WTC11 (cell line): ENCODE results near the gene PREX1. TPM values are rescaled to one million over a fixed set of nuclear protein-coding genes. Genes with fewer than 3 reads are reported as not detected.
A peak's percentile ranks its signal among the peaks of the same experiment; 100 is the strongest.

ENCODE experiments used
- ATAC-seq: fragments of 200-7000 bp; cut with Tn5 transposase; 2 replicates; pipeline ENCODE4 v1.10.0; 2021; ENCODE audit warnings: mild to moderate bottlenecking, moderate library complexity
- CTCF ChIA-PET: fragments of 300-600 bp; sonication (Branson Sonifier 250); formaldehyde crosslinking; loops from one replicate; lab custom pipeline; 2021; ENCODE audit warnings: antibody characterized with exemption; lab: Charles Lee
- POLR2A ChIA-PET: fragments of 350-600 bp; sonication (Branson Sonifier 250); formaldehyde crosslinking; loops from one replicate; lab custom pipeline; 2021; ENCODE audit warnings: antibody characterized with exemption; lab: Charles Lee
- DNase-seq: peaks from one replicate; pipeline ENCODE4 v3.0.0; 2021; ENCODE audit warnings: low spot score
- H3K27ac Mint-ChIP-seq: 2 replicates; pipeline ENCODE4 v1.8.0; 2021; ENCODE audit warnings: mixed read lengths
- H3K27me3 Mint-ChIP-seq: 2 replicates; pipeline ENCODE4 v1.8.0; 2021; ENCODE audit warnings: low read depth, mild to moderate bottlenecking, moderate library complexity, mixed read lengths
- H3K36me3 Mint-ChIP-seq: 2 replicates; pipeline ENCODE4 v1.8.0; 2021; ENCODE audit warnings: mixed read lengths
- H3K4me1 Mint-ChIP-seq: 2 replicates; pipeline ENCODE4 v1.8.0; 2022; ENCODE audit warnings: mixed read lengths
- H3K4me3 Mint-ChIP-seq: 2 replicates; pipeline ENCODE4 v1.8.0; 2021; ENCODE audit warnings: mild to moderate bottlenecking, moderate library complexity, mixed read lengths
- H3K9me3 Mint-ChIP-seq: 2 replicates; pipeline ENCODE4 v1.8.0; 2021; ENCODE audit warnings: mixed read lengths
- CTCF ChIP-seq: fragments of 200-600 bp; IDR thresholded peaks from 2 replicates; pipeline ENCODE4 v1.8.0; 2022; ENCODE audit warnings: antibody characterized with exemption
- ETV6 ChIP-seq: sonication (generic); formaldehyde crosslinking; IDR thresholded peaks from 2 replicates; pipeline ENCODE4 v1.8.1; 2022; ENCODE audit warnings: mild to moderate bottlenecking, missing genetic modification reagents
- FOXK1 ChIP-seq: sonication (generic); formaldehyde crosslinking; IDR thresholded peaks from 2 replicates; pipeline ENCODE4 v1.8.0; 2022; ENCODE audit warnings: mild to moderate bottlenecking, moderate library complexity, missing genetic modification reagents
- FOXP1 ChIP-seq: sonication (generic); formaldehyde crosslinking; IDR thresholded peaks from 2 replicates; pipeline ENCODE4 v1.8.0; 2022; ENCODE audit warnings: missing genetic modification reagents, mild to moderate bottlenecking, moderate library complexity, borderline replicate concordance
- GABPB1 ChIP-seq: sonication (generic); formaldehyde crosslinking; IDR thresholded peaks from 2 replicates; pipeline ENCODE4 v1.8.1; 2023; ENCODE audit warnings: mild to moderate bottlenecking, missing genetic modification reagents
- IRF2 ChIP-seq: sonication (generic); formaldehyde crosslinking; IDR thresholded peaks from 2 replicates; pipeline ENCODE4 v1.8.0; 2022; ENCODE audit warnings: low read depth, missing genetic modification reagents, borderline replicate concordance
- MAX ChIP-seq: sonication (generic); formaldehyde crosslinking; IDR thresholded peaks from 2 replicates; pipeline ENCODE4 v1.8.0; 2022; ENCODE audit warnings: mild to moderate bottlenecking, missing genetic modification reagents
- NFE2L1 ChIP-seq: sonication (generic); formaldehyde crosslinking; IDR thresholded peaks from 2 replicates; pipeline ENCODE4 v1.8.1; 2023; ENCODE audit warnings: missing genetic modification reagents
- SMAD3 ChIP-seq: sonication (generic); formaldehyde crosslinking; IDR thresholded peaks from 2 replicates; pipeline ENCODE4 v1.8.0; 2022; ENCODE audit warnings: missing genetic modification reagents, mild to moderate bottlenecking, borderline replicate concordance
- TEAD1 ChIP-seq: sonication (generic); formaldehyde crosslinking; IDR thresholded peaks from 2 replicates; pipeline ENCODE4 v1.8.0; 2022; ENCODE audit warnings: mild to moderate bottlenecking, missing genetic modification reagents
- ZNF317 ChIP-seq: sonication (generic); formaldehyde crosslinking; IDR thresholded peaks from 2 replicates; pipeline ENCODE4 v1.8.1; 2023; ENCODE audit warnings: low read depth, mild to moderate bottlenecking, moderate library complexity, missing genetic modification reagents, borderline replicate concordance
- ZNF416 ChIP-seq: fragments of 250-450 bp; sonication (Bioruptor Pico); IDR thresholded peaks from 2 replicates; pipeline ENCODE4 v1.9.0; 2021; ENCODE audit warnings: mild to moderate bottlenecking, inconsistent platforms
- ZSCAN18 ChIP-seq: fragments of 250-450 bp; sonication (Bioruptor Pico); IDR thresholded peaks from 2 replicates; pipeline ENCODE4 v2.1.2; 2022; ENCODE audit warnings: mild to moderate bottlenecking, moderate library complexity
- total RNA-seq: library from RNA; stranded (reverse); gene quantifications from 3 replicates; pipeline ENCODE4 v1.2.3, GENCODE V29; 2021
- TF ChIP-seq, protein P1 (sequence below): sonication (generic); formaldehyde crosslinking; IDR thresholded peaks from 2 replicates; pipeline ENCODE4 v1.8.1; 2022; ENCODE audit warnings: low read depth, missing genetic modification reagents, borderline replicate concordance
- TF ChIP-seq, protein P2 (sequence below): fragments of 250-450 bp; sonication (Bioruptor Pico); IDR thresholded peaks from 2 replicates; pipeline ENCODE4 v1.9.0; 2021; ENCODE audit warnings: mild to moderate bottlenecking
- TF ChIP-seq, protein P3 (sequence below): sonication (generic); formaldehyde crosslinking; IDR thresholded peaks from 2 replicates; pipeline ENCODE4 v1.8.1; 2023; ENCODE audit warnings: mild to moderate bottlenecking, missing genetic modification reagents
- TF ChIP-seq, protein P4 (sequence below): sonication (generic); formaldehyde crosslinking; IDR thresholded peaks from 2 replicates; pipeline ENCODE4 v1.8.0; 2022; ENCODE audit warnings: mild to moderate bottlenecking, missing genetic modification reagents

PREX1 gene
- total RNA-seq, 1 experiment from 2014 or later: 17.3 TPM

- Mint-ChIP-seq H3K9me3 (peaks cover 12% of the 10 kb centered on the region), H3K4me1 (0 out of 2 replicates have a peak, but pooled peaks cover 4% of the 10 kb centered on the region), H3K27me3 (no peaks in the 10 kb centered on the region), H3K36me3 (peaks cover 10% of the 10 kb centered on the region), H3K4me3 (no peak overlapping the region), H3K27ac (no peak overlapping the region; the same call in 1 of the 2 replicates)
- ChIA-PET POLR2A (interaction anchor here (1.0 kb wide), 2 partner anchors 41 to 389 kb away, joined by 3 to 4 read pairs; no protein-coding TSS in a partner anchor), CTCF (interaction anchor here (0.5 to 5.4 kb wide), 97 partner anchors 9 to 763 kb away, joined by 3 to 153 read pairs (median 5); partner anchors contain the start of genes ARFGEF2, CSE1L and PREX1)
- TF ChIP-seq, protein P1, sequence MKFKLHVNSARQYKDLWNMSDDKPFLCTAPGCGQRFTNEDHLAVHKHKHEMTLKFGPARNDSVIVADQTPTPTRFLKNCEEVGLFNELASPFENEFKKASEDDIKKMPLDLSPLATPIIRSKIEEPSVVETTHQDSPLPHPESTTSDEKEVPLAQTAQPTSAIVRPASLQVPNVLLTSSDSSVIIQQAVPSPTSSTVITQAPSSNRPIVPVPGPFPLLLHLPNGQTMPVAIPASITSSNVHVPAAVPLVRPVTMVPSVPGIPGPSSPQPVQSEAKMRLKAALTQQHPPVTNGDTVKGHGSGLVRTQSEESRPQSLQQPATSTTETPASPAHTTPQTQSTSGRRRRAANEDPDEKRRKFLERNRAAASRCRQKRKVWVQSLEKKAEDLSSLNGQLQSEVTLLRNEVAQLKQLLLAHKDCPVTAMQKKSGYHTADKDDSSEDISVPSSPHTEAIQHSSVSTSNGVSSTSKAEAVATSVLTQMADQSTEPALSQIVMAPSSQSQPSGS: no peak
- TF ChIP-seq, protein P2, sequence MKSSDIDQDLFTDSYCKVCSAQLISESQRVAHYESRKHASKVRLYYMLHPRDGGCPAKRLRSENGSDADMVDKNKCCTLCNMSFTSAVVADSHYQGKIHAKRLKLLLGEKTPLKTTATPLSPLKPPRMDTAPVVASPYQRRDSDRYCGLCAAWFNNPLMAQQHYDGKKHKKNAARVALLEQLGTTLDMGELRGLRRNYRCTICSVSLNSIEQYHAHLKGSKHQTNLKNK: no peak
- TF ChIP-seq CTCF: peak; percentile 94
- peak; percentile 65 for DNase-seq
- peak; percentile 85 for ATAC-seq
Measured at GRCh38 chr20:48657426-48658197, 170.2 kb downstream of the PREX1 start.

DNA sequence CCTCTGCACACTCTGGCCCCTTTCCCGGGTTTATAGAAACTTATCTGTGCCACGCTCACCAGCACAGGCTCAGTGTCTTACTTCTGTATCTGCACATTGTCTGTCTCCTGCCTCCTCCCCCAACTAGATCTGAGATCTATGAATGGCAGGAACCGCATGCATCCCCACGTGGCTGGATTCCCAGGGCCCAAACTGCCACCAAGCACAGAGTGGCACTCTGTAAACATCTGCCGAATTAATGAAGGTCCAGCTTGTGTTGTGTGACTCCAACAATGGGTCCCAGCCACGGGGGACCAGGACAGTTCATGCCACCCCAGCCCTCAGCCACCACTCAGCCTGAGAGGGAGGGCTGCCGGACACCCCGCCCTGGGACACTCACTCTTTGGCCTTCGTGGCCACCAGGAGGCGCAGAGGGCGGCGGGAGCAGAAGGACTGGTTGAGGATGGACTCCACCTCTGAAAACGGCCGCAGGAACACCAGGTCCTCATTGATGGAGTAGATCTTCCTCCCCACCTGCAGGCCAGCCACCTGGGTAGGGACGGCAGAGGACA is 171.1 kb downstream of the PREX1 start:
- peaks cover 12% of the 10 kb centered on the region for H3K9me3 Mint-ChIP-seq
- H3K4me3 Mint-ChIP-seq: no peak overlapping the region
- no peak overlapping the region for H3K27ac Mint-ChIP-seq
- DNase-seq (peak; percentile 79), ATAC-seq (peak; percentile 78)
- H3K36me3 Mint-ChIP-seq: peaks cover 10% of the 10 kb centered on the region
- no peaks in the 10 kb centered on the region for H3K27me3 Mint-ChIP-seq
- POLR2A ChIA-PET: no interaction called here
- H3K4me1 Mint-ChIP-seq: 0 out of 2 replicates have a peak, but pooled peaks cover 4% of the 10 kb centered on the region
- TF ChIP-seq, protein P3, sequence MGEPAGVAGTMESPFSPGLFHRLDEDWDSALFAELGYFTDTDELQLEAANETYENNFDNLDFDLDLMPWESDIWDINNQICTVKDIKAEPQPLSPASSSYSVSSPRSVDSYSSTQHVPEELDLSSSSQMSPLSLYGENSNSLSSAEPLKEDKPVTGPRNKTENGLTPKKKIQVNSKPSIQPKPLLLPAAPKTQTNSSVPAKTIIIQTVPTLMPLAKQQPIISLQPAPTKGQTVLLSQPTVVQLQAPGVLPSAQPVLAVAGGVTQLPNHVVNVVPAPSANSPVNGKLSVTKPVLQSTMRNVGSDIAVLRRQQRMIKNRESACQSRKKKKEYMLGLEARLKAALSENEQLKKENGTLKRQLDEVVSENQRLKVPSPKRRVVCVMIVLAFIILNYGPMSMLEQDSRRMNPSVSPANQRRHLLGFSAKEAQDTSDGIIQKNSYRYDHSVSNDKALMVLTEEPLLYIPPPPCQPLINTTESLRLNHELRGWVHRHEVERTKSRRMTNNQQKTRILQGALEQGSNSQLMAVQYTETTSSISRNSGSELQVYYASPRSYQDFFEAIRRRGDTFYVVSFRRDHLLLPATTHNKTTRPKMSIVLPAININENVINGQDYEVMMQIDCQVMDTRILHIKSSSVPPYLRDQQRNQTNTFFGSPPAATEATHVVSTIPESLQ (CRISPR knock-in tag): no peak
- TF ChIP-seq CTCF: peak; percentile 50; the same call in 1 of the 2 replicates
- CTCF ChIA-PET: interaction anchor here (0.7 to 5.4 kb wide), 30 partner anchors 10 to 372 kb away, joined by 3 to 153 read pairs (median 10); partner anchors contain the start of genes ARFGEF2 and PREX1

DNA sequence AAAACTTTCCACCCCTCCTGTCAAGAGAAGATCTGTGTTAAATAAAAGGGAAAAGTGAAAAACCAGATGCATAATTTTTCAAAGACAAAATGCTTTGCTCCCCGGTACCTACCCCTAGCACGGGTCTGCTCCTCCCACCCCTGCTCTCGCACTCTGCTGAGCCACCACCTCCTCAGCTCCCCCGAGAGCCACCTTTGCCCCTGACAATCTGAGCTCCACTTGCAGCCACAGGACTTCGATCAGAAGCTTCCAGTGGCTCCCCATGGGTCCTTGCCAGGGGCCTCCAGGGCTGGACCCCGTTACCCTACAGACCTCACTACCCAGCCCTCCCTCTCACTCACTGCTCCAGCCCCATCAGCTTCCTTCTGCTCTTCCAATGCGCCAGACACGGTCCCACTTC is 171.7 kb downstream of the PREX1 start:
- peaks cover 10% of the 10 kb centered on the region for H3K36me3 Mint-ChIP-seq
- H3K4me1 Mint-ChIP-seq: 0 out of 2 replicates have a peak, but pooled peaks cover 4% of the 10 kb centered on the region
- CTCF ChIA-PET: interaction anchor here (1.3 to 5.4 kb wide), 5 partner anchors 10 to 249 kb away, joined by 3 to 153 read pairs (median 15); no protein-coding TSS in a partner anchor
- no peaks in the 10 kb centered on the region for H3K27me3 Mint-ChIP-seq
- no peak overlapping the region for H3K4me3 Mint-ChIP-seq
- no peak overlapping the region for H3K27ac Mint-ChIP-seq
- DNase-seq (no peak), ATAC-seq (no peak)
- peaks cover 12% of the 10 kb centered on the region for H3K9me3 Mint-ChIP-seq
- POLR2A ChIA-PET: interaction anchor here (0.7 kb wide), 1 partner anchor 306 kb away, joined by 3 read pairs; no protein-coding TSS in a partner anchor
- TF ChIP-seq IRF2 (CRISPR knock-in tag) (no peak), NFE2L1 (CRISPR knock-in tag) (no peak), GABPB1 (CRISPR knock-in tag) (no peak), ZNF416 (CRISPR knock-in tag) (no peak), SMAD3 (no peak), FOXP1 (CRISPR knock-in tag) (no peak), MAX (CRISPR knock-in tag) (no peak), ZNF317 (CRISPR knock-in tag) (no peak), TEAD1 (CRISPR knock-in tag) (no peak), ZSCAN18 (CRISPR knock-in tag) (no peak), ETV6 (no peak), FOXK1 (no peak)
- TF ChIP-seq, protein P4, sequence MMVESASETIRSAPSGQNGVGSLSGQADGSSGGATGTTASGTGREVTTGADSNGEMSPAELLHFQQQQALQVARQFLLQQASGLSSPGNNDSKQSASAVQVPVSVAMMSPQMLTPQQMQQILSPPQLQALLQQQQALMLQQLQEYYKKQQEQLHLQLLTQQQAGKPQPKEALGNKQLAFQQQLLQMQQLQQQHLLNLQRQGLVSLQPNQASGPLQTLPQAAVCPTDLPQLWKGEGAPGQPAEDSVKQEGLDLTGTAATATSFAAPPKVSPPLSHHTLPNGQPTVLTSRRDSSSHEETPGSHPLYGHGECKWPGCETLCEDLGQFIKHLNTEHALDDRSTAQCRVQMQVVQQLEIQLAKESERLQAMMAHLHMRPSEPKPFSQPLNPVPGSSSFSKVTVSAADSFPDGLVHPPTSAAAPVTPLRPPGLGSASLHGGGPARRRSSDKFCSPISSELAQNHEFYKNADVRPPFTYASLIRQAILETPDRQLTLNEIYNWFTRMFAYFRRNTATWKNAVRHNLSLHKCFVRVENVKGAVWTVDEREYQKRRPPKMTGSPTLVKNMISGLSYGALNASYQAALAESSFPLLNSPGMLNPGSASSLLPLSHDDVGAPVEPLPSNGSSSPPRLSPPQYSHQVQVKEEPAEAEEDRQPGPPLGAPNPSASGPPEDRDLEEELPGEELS: no peak
